ENCODE results near the gene BST2.

The BST2 gene

DNA sequence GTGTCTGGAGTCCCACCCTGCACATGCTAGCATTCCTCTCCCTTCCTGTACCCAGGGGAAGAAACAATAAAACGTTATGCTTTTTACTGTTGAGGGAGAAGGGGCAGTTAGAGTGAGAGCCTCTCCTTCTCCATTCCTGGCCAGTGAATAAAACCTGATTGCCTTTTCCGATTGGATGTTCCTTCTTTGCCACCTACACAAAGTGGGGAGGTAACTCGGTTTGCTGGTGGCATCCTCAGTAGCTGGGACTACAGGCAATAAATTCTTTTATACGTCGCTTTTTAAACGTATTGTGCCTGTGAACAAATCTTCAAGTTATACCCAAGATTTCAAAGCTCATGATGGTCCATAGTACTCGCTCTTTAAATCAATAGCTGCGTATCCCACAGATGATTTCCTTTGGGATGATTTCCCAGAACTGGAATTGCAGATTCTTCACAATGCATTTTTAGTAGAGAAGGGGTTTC, 13.8 kb upstream of the BST2 start:
- Histone ChIP-seq H4K20me1 (ENCODE audit: insufficient read depth, low read length) (no peaks in the 10 kb centered on the region), H3K27ac (ENCODE audit: low read length) (peak overlapping the region; percentile 49; the same call in 1 of the 2 replicates), H3K4me2 (ENCODE audit: low read depth, low read length) (peak overlapping the region; percentile 86), H3K9me2 (replicated peaks; ENCODE audit: insufficient read depth, low read length) (no peaks in the 10 kb centered on the region), H3K79me2 (ENCODE audit: low read length) (no peaks in the 10 kb centered on the region), H3K36me3 (replicated peaks; ENCODE audit: insufficient read depth, low read length) (no peaks in the 10 kb centered on the region), H3K4me3 (ENCODE audit: low read length) (peak overlapping the region; percentile 77), H2AFZ (ENCODE audit: low read length) (peak overlapping the region; percentile 88), H3K9me3 (replicated peaks; ENCODE audit: insufficient read depth, low read length) (no peaks in the 10 kb centered on the region), H3F3A (ENCODE audit: insufficient read depth, low read length) (peaks cover 14% of the 10 kb centered on the region), H3K4me1 (ENCODE audit: low read length) (peaks cover 3% of the 10 kb centered on the region; the same call in 1 of the 2 replicates), H3K9ac (ENCODE audit: low read length) (peak overlapping the region; percentile 54; the same call in 1 of the 2 replicates), H3K27me3 (replicated peaks; ENCODE audit: insufficient read depth, low read length) (no peaks in the 10 kb centered on the region)
- DNase-seq, result no peak
- TF ChIP-seq EZH2 (optimal IDR thresholded peaks at IDR 0.05; ENCODE audit: low read depth, low read length) (no peak), EZH2phosphoT487 (IDR thresholded peaks at IDR 0.05; ENCODE audit: low read length) (no peak)
- TF ChIP-seq, protein P1, sequence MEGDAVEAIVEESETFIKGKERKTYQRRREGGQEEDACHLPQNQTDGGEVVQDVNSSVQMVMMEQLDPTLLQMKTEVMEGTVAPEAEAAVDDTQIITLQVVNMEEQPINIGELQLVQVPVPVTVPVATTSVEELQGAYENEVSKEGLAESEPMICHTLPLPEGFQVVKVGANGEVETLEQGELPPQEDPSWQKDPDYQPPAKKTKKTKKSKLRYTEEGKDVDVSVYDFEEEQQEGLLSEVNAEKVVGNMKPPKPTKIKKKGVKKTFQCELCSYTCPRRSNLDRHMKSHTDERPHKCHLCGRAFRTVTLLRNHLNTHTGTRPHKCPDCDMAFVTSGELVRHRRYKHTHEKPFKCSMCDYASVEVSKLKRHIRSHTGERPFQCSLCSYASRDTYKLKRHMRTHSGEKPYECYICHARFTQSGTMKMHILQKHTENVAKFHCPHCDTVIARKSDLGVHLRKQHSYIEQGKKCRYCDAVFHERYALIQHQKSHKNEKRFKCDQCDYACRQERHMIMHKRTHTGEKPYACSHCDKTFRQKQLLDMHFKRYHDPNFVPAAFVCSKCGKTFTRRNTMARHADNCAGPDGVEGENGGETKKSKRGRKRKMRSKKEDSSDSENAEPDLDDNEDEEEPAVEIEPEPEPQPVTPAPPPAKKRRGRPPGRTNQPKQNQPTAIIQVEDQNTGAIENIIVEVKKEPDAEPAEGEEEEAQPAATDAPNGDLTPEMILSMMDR (IDR thresholded peaks at IDR 0.05; ENCODE audit: low read length), result no peak

DNA sequence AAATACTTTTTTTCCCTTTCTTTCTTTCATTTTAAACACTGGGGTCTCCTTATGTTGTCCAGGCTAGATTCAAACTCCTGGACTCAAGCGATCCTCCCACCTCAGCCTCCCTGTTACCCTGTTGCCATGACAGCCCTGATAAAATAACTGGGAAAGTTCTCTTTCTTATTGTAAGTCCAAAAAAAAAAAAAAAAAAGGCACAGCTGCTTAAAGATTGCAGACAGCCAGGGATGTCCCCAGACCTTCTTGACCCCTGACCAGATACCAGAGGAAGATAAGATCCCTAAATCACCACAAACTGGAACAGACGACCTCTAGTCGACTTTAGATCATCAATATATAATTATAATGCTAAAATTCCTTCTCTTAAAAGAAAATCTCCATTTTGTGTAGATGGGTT, 13.3 kb upstream of the BST2 start:
- Histone ChIP-seq H4K20me1 (ENCODE audit: insufficient read depth, low read length) (no peaks in the 10 kb centered on the region), H3K9me3 (replicated peaks; ENCODE audit: insufficient read depth, low read length) (no peaks in the 10 kb centered on the region), H3F3A (ENCODE audit: insufficient read depth, low read length) (peaks cover 14% of the 10 kb centered on the region), H3K27me3 (replicated peaks; ENCODE audit: insufficient read depth, low read length) (no peaks in the 10 kb centered on the region), H3K79me2 (ENCODE audit: low read length) (no peaks in the 10 kb centered on the region), H3K4me3 (ENCODE audit: low read length) (no peak overlapping the region), H3K4me1 (ENCODE audit: low read length) (peaks cover 3% of the 10 kb centered on the region; the same call in 1 of the 2 replicates), H3K4me2 (ENCODE audit: low read depth, low read length) (peak overlapping the region; percentile 86; the same call in 1 of the 2 replicates), H3K9me2 (replicated peaks; ENCODE audit: insufficient read depth, low read length) (no peaks in the 10 kb centered on the region), H3K36me3 (replicated peaks; ENCODE audit: insufficient read depth, low read length) (no peaks in the 10 kb centered on the region), H3K27ac (ENCODE audit: low read length) (no peak overlapping the region), H3K9ac (ENCODE audit: low read length) (no peak overlapping the region), H2AFZ (ENCODE audit: low read length) (no peak overlapping the region)
- TF ChIP-seq EZH2 (optimal IDR thresholded peaks at IDR 0.05; ENCODE audit: low read depth, low read length) (no peak), EZH2phosphoT487 (IDR thresholded peaks at IDR 0.05; ENCODE audit: low read length) (no peak)
- TF ChIP-seq, protein P1 (IDR thresholded peaks at IDR 0.05; ENCODE audit: low read length), result no peak
- DNase-seq, result no peak

DNA sequence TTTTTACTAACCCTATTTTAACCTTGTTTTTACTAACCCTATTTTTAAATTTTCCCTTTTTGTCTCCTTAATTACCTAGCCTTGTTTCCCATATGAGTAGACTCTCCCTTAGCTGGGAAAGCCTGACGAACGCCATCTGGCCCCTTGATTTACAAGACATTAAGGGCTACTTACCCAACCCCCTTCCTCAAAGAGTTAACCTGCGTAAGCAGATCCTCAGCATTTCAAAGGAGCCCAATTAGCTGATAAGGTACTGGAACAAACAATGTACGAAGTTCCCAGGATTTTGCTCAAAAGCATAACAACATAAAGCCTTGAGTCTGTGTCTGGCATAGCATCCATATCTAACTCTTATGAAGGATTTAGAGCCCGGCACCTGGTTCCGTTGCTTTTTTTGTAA, 9.7 kb upstream of the BST2 start:
- Histone ChIP-seq H3K9ac (ENCODE audit: low read length) (no peak overlapping the region), H4K20me1 (ENCODE audit: insufficient read depth, low read length) (no peaks in the 10 kb centered on the region), H3K79me2 (ENCODE audit: low read length) (peaks cover 9% of the 10 kb centered on the region; the same call in 1 of the 2 replicates), H3K36me3 (replicated peaks; ENCODE audit: insufficient read depth, low read length) (no peaks in the 10 kb centered on the region), H3K27me3 (replicated peaks; ENCODE audit: insufficient read depth, low read length) (no peaks in the 10 kb centered on the region), H3K27ac (ENCODE audit: low read length) (no peak overlapping the region), H3K9me3 (replicated peaks; ENCODE audit: insufficient read depth, low read length) (no peaks in the 10 kb centered on the region), H3K4me3 (ENCODE audit: low read length) (no peak overlapping the region), H3K9me2 (replicated peaks; ENCODE audit: insufficient read depth, low read length) (no peaks in the 10 kb centered on the region), H3F3A (ENCODE audit: insufficient read depth, low read length) (peaks cover 10% of the 10 kb centered on the region; the same call in 1 of the 2 replicates), H2AFZ (ENCODE audit: low read length) (no peak overlapping the region), H3K4me2 (ENCODE audit: low read depth, low read length) (no peak overlapping the region), H3K4me1 (ENCODE audit: low read length) (peaks cover 10% of the 10 kb centered on the region; the same call in 1 of the 2 replicates)
- TF ChIP-seq, protein P1 (IDR thresholded peaks at IDR 0.05; ENCODE audit: low read length), result no peak
- no peak for TF ChIP-seq EZH2 (optimal IDR thresholded peaks at IDR 0.05; ENCODE audit: low read depth, low read length)
- no peak for TF ChIP-seq EZH2phosphoT487 (IDR thresholded peaks at IDR 0.05; ENCODE audit: low read length)
- DNase-seq, result no peak
